NCI-H146 treated with DMSO at 0.1 percent for 48 hours (cell line): ENCODE data around the gene RAD51B.
"Not testable (repeated sequence)": the region's sequence is repeated elsewhere in the genome, so short reads cannot be mapped to it uniquely, and the experiment has no call there.

Source experiments
- DNase-seq: peaks from one replicate; lab custom pipeline; 2025; ENCODE audit not compliant: unreplicated experiment; lab: John Stamatoyannopoulos, UW

Gene RAD51B

GRCh38 chr14:68685419-68686204, 866.0 kb downstream of the RAD51B start:
- no peak for DNase-seq

DNA sequence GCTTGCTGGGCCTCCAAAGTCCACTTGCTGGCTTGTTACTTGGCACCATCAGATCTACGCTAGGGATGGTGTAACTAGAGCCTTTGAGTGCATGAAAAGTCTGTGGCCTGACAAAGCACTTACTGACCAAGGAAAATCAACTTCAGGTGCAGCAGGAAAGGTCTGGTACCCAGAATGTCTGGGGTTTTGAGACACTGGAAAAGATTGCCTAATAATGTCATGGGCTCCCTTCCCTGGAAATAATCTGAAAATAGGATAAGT, 866.6 kb downstream of the RAD51B start:
- no peak for DNase-seq

DNA sequence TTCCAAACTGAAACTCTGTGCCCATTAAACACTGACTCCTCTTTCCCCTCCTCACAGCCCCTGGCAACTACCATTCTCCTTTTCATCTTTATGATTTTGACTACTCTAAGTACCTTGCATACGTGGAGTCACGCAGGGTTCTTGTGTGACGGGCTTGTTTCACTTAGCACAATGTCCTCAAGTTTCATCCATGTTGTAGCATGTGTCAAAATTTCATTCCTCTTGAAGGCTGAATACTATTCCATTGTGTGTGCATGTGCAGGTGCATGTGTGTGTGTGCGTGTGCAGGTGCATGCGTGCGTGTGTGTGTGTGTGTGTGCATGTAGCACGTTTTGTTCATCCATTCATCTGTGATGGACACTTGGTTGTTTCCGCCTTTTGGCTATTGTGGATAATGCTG, 867.1 kb downstream of the RAD51B start:
- DNase-seq = no peak

- no peak for DNase-seq
Measured at GRCh38 chr14:68687746-68688145, 868.2 kb downstream of the RAD51B start.

DNA sequence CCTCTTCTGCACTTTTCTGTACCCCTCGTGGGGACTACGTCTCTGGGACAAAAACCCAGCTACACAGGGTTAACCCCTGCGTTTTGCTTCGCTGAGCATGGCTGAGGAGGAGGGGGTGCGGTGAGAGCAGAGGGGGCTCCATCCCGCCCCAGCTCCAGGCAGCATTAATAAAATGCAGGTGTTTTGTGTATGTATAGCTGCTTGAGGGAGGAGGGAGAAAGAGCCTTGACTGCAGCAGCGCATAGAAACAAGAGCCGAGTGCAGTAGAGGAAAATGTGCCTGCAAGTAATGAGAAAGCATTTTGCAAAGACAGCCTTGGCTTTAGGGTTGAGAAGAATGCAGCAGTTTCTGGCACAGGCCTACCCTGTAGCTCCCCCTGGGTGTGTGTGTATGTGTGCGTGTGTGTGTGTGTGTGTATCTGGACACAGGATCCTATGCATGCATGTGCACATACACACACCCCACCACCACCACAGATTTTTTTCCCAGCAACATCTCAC, 869.3 kb downstream of the RAD51B start:
- DNase-seq = no peak

- DNase-seq = no peak
Measured at GRCh38 chr14:68689511-68689910, 869.9 kb downstream of the RAD51B start.

DNA sequence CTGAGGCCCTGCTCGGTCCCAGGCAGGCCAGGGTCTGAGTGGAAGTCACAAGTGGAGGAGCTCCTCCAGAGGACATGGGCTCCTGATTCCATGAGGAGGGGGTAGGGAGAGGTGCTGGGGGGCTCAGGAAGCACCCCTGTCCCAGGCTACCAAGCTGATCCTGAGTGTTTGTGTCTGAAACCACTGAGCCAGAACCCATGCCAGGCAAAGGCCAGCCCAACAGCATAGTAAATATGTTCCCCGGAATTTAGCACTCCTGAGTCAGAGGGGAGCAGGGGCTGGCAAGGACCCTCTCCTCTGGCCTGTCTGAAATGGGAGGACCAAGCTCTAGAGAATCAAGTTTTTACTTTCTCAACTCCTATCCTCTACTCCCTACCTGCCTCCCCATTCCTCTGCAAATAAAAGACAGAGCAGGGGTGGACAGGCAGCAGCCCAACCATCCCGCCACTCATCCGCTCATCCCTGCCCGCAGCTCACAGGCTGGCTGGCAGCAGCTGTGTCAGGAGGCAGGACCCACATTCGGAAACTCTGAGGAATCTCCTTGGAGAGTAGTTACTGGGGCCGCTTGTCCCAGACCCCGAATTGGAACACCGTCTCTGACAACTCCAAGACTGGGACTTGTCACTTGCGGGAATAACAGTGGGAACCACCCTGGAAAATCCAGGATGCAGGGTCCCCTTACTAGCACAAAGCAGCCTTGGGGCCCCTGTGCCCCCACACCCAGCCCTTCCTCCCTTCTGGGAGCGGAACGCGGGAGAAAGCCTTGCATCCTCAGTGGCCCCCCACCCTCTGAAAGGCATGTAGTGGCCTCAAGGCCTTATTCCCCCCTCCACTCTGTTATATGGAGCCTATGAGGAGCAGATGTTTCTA, 870.7 kb downstream of the RAD51B start:
- DNase-seq = no peak

DNA sequence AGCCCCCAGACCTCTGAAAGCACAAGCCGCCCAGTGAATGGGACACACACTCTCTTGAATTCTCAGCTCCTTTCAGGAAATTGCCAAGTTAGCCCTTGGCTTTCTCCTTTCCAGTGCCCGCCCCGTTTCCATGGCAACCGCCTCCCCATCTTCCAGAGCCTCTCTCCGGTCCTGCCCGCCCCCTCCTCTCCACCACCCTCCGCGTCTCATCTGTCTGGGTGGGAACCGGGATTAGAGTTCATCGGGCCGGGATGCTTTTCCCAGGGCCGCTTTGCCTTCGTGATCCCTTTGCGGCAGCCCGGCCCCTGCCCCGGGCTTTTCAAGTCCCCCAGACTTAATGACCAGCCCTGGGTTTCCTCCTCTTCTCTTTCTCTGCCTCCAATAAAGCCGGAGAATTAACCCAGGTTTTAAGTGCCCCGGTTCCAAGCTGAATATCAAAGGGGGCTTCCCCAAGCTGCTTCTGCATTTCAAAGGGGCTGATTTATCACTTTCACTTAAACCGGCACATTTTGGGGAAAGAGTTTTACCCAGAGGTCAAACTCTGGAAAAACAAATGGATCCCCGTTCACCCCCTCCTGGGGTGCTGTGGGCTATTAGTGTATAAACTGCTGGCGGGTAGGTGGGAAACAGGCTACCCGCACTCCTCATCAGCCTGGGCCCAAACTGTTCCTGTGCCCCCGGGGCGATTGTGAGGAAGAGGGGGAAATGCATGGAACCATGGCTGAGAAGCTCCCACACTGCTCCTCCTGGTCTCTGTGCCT, 871.6 kb downstream of the RAD51B start:
- no peak for DNase-seq

- no peak for DNase-seq
Measured at GRCh38 chr14:68691792-68692118, 872.2 kb downstream of the RAD51B start.

GRCh38 chr14:68692216-68692615, 872.6 kb downstream of the RAD51B start:
- no peak for DNase-seq

- no peak for DNase-seq
Measured at GRCh38 chr14:68692916-68693771, 873.6 kb downstream of the RAD51B start.

GRCh38 chr14:68693926-68694325, 874.3 kb downstream of the RAD51B start:
- no peak for DNase-seq

GRCh38 chr14:68694516-68695235, 875.1 kb downstream of the RAD51B start:
- DNase-seq = no peak

DNA sequence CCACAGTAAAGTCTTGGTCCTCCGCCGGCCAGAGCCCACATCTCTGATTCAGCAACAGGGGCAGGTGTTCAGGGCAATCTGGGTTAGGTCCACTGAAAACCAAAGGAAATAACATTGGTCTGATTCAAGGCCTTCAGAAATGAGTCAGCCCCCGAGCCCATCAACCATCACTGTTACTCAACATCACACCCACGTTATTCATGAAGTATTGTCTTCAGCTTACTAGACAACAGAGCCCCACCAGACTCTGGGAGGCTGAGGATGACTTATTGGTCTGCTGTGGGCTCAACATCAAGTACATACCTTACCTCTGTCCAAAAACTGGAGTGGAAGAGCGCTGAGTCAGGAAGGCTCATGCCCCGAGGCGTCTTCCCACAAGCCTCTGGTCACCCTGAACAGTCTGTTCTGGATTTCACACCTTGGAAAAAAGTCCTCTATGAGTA, 875.8 kb downstream of the RAD51B start:
- no peak for DNase-seq

DNA sequence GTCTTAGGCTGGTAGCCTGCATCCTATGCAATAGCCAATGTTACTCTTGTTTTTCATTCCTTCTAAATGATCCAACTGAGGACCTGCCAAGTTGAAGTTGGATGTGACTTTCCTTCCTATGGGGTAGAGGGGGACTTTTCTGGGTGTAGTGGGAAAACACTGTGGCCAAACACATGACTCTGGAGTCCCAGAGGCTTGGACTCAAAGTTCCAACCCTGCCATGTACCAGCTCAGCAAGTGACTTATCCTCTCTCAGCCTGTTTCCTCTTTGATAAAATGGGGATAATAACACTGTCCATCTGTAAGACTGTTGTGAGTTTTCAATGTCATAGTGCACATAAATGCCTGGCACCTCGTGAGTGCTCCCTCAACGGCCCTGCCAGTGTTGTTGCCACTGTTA, 876.3 kb downstream of the RAD51B start:
- no peak for DNase-seq

GRCh38 chr14:68696266-68696665, 876.7 kb downstream of the RAD51B start:
- DNase-seq = no peak

DNA sequence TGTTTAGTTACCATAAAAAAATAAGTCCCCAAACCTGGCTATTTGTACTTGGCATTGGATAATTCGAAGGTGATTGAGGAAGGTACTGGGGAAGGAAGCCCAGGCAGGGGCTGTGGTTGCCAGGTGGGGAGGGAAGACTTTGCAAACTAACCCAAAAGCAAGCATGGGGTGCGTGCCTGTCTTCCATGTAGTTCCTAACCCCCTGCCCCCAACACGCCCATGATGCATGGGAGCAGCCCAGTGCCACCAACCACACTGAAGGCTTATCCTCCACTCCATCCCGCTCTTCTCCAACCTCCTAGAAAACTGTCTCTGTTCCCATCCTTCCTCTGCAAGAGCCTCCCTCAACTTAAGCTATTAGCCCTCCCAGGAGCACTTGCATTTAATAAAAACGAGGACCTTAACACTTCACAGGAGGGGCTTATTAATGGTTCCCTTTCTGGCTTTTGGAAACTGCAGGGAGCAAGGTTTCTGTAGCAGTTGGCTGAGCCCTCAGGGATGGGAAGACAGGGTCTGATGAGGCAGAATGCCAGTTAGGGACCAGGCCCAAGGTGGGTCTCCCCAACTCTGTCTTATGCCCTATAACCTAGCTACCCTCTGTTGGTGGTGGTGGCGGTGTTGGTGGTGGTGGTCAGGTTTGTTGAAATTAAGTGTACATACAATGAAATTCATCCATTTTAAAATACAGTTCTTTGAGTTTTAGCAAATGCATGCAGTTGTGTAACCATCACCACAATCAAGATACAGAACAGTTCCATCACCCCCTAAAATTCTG, 877.3 kb downstream of the RAD51B start:
- DNase-seq = no peak

- DNase-seq = not testable (repeated sequence)
Measured at GRCh38 chr14:68698773-68699172, 879.2 kb downstream of the RAD51B start.

DNA sequence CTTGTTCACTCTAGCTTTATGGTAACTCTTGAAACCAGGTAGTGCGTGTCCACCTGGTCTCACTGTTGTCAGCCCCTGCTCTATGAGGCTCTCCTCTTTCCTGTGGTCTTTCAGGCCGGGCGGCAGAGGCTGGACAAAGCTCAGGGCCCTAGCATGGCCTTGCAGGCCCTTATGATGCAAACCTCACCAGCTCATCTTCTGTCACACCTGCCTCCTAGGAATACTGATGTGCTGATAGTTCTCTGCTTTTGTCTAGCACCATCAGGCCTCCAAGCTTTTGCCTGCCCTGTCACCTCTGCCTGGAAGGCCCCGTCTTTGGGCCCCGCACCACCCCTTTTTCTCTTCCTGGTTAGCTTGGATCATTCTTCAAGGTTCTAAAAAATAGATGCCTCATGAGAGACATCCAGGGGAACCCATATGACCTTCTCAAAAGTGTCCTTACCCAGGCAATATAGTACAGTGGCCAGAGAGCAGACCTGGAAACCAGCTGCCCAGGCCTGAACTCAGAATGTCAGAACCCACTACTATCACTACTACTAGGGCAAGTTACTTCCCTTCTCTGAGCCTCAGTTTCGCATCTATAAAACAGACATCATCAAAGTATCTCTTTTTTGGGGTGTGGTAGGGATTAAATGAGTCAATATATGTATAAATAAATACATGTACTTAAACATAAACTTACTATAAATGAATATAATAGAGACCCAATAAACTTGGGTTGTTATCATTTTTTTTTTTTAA, 881.6 kb downstream of the RAD51B start:
- DNase-seq = no peak
